Right lobe of liver (tissue), 4 donors: ENCODE data around the gene CRIP3.

Source experiments
- CTCF ChIP-seq, 4 donors: fragments of 200-600 bp in 3 of 4; fragments of 450-650 bp in 1 of 4; IDR thresholded peaks; one replicate each; pipeline versions ENCODE4 v1.5.1 to v1.8.0; 2016 to 2022; ENCODE audit warnings: antibody characterized with exemption in 4 of 4, mild to moderate bottlenecking in 2 of 4
- POLR2A ChIP-seq: fragments of 450-650 bp; IDR thresholded peaks from one replicate; pipeline ENCODE4 v1.6.1; 2017; ENCODE audit warnings: antibody characterized with exemption, mild to moderate bottlenecking
- donor health status: DM: no; HTN: no; CAD: no.
- donor health status: DM: no; HTN: no; CAD: no.
- donor health status: DM: no; HTN: yes; CAD: no.

- TF ChIP-seq CTCF (IDR thresholded peaks at IDR 0.05) (no peak), POLR2A (no peak)
Observed at GRCh38 chr6:43273707-43274106, 34.9 kb downstream of the CRIP3 start.
